Stomach (tissue), 9 donors: ENCODE measurements around the gene ZFHX3. TPM values are rescaled to one million over a fixed set of nuclear protein-coding genes. Genes with fewer than 3 reads are reported as not detected.

Experiments used
- DNase-seq, 2 donors: peaks; one replicate each; pipeline versions ENCODE4 v3.0.0 to v3.0.0-alpha.2; 2013 to 2019
- H3K27ac ChIP-seq, 5 donors: fragments of 200-600 bp in 4 of 5; sonication (generic) in 4 of 5; one replicate each; pipeline ENCODE4 v1.5.1; 2013 to 2019; ENCODE audit warnings: mild to moderate bottlenecking in 1 of 5, moderate library complexity in 1 of 5
- H3K27me3 ChIP-seq, 3 donors: fragments of 200-600 bp; sonication (generic); one replicate each; pipeline ENCODE4 v1.5.1; 2017 to 2019; ENCODE audit warnings: mixed run types in 1 of 3
- H3K36me3 ChIP-seq, 4 donors: fragments of 200-600 bp; sonication (generic); 1 replicate in 3 of 4; 2 replicates in 1 of 4; pipeline ENCODE4 v1.5.1; 2016 to 2019
- H3K4me1 ChIP-seq, 4 donors: fragments of 200-600 bp; sonication (generic); one replicate each; pipeline ENCODE4 v1.5.1; 2016 to 2019
- H3K4me3 ChIP-seq, 4 donors: fragments of 200-600 bp; sonication (generic) in 3 of 4; one replicate each; pipeline ENCODE4 v1.5.1; 2016 to 2019; ENCODE audit warnings: mild to moderate bottlenecking in 1 of 4
- H3K9me3 ChIP-seq, 4 donors: fragments of 200-600 bp; sonication (generic); one replicate each; pipeline ENCODE4 v1.5.1; 2016 to 2019
- CTCF ChIP-seq, 7 experiments: fragments of 450-650 bp in 4 of 7; fragments of 200-600 bp in 3 of 7; sonication (generic) in 3 of 7; IDR thresholded peaks; one replicate each; pipeline ENCODE4 v1.5.1; 2016 to 2019; ENCODE audit warnings: antibody characterized with exemption in 7 of 7, control low read depth in 2 of 7, mild to moderate bottlenecking in 1 of 7
- EP300 ChIP-seq: sonication (generic); formaldehyde crosslinking; IDR thresholded peaks from one replicate; pipeline ENCODE4 v1.6.1; 2017; ENCODE audit warnings: antibody characterized with exemption
- POLR2A ChIP-seq, 4 donors: fragments of 450-650 bp; IDR thresholded peaks; one replicate each; pipeline ENCODE4 v1.6.1; 2016; ENCODE audit warnings: antibody characterized with exemption in 4 of 4, control low read depth in 2 of 4, mild to moderate bottlenecking in 1 of 4, moderate library complexity in 1 of 4
- POLR2AphosphoS5 ChIP-seq, 3 donors: sonication (generic); formaldehyde crosslinking; IDR thresholded peaks; one replicate each; pipeline ENCODE4 v1.6.1; 2016; ENCODE audit warnings: antibody characterized with exemption in 3 of 3
- WGBS, 5 donors: extraction: QIAGEN DNeasy Blood & Tissue Kit in 3 of 5; methylation state at CpG; one replicate each; pipeline versions ENCODE4 v1.1.5 to v1.1.7; 2013 to 2018; 5-methylcytosine and 5-hydroxymethylcytosine counted together
- intact Hi-C: fragments of 100-400 bp; cut with DNase I; formaldehyde crosslinking; loops from one replicate; pipeline ENCODE4 v1.15.1; 2023; ENCODE audit warnings: low total_unique reads
- polyA plus RNA-seq, 3 donors: library from polyadenylated mRNA; stranded (reverse); fragments of 200-250 nt; gene quantifications; one replicate each; pipeline ENCODE4 v1.2.3, GENCODE V29; 2013
- total RNA-seq, 5 donors: library from RNA; depleted of rRNA; stranded (reverse); fragments of >200 nt; gene quantifications; one replicate each; pipeline versions ENCODE4 v1.1.0 to v1.2.3, GENCODE V29; 2014 to 2016
- donor health status: healthy with polysubstance abuse.
- donor health status: Bipolar disorder and iron deficiency.
- donor health status: healthy.

ZFHX3 gene
- total and polyA plus RNA-seq, 8 donors: 1.1 to 27.5 (median 11.8) TPM

DNA sequence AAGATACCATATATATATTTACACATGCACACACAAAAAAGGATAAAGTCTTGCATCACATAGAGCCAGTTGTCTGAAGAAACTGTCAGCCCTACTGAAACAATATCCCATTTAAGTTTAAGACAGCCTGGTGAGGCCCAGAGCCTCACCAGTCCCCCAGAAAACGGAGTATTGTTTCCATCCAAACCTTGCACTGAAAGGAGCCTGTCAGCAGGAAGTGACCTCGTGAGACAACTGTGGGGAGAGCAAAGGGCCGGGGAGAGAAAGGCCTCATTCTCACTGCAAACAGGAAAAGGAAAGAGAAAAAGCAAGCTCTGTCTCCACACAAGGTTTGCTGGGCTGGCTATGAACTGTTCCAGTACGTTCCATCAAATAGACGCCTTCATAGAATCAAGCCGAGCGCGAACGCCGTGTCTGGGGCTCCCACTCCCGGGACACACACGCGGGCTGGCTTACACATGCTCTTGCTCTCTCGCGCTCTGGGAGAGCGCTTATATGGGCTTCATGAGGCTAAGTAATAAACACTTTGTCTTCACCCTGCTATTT, 44.4 kb upstream of the ZFHX3 start:
- intact Hi-C loops: no loop called here
- no peaks in the 10 kb centered on the region for H3K27me3 ChIP-seq
- 78 to 84% (median 84%) methylated on average over 16 of the region's 16 CpGs for WGBS, 5 donors
- peak overlapping the region in 1 of 5 donors; percentile 29 for H3K27ac ChIP-seq
- no peak overlapping the region for H3K4me3 ChIP-seq
- TF ChIP-seq POLR2A (IDR thresholded peaks at IDR 0.05) (no peak), CTCF (IDR thresholded peaks at IDR 0.05) (no peak), POLR2AphosphoS5 (IDR thresholded peaks at IDR 0.05) (no peak), EP300 (no peak)
- H3K4me1 ChIP-seq: peaks cover 0 to 21% (median 0%) of the 10 kb centered on the region in 4 donors
- no peaks in the 10 kb centered on the region for H3K9me3 ChIP-seq
- peak in 1 of 2 donors; percentile 39 for DNase-seq
- H3K36me3 ChIP-seq: no peaks in the 10 kb centered on the region

DNA sequence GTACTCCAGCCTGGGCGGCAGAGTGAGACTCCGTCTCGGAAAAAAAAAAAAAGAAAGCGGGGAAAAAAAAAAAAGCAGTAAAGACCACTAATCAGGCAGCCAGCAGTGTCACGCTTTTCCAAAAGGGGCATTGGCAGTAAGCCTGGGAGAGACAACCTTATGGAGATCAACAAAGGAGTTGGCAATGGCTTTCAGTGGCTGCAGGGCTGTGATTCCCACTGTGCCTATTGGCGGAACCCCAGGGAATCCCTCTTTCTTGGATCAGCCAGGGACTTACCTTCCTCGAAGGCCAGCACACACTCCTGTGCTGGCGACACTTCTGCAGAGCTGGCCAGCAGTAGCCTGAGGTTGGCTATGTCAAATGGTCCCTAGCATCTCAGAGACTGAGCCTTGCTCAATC, 43.2 kb upstream of the ZFHX3 start:
- DNase-seq: no peak
- 85 to 92% (median 89%) methylated on average over 8 of the region's 8 CpGs for WGBS, 5 donors
- TF ChIP-seq POLR2AphosphoS5 (IDR thresholded peaks at IDR 0.05) (no peak), CTCF (IDR thresholded peaks at IDR 0.05) (no peak), POLR2A (IDR thresholded peaks at IDR 0.05) (no peak), EP300 (no peak)
- H3K4me1 ChIP-seq: peaks cover 0 to 20% (median 0%) of the 10 kb centered on the region in 4 donors
- no peaks in the 10 kb centered on the region for H3K9me3 ChIP-seq
- no peaks in the 10 kb centered on the region for H3K27me3 ChIP-seq
- H3K4me3 ChIP-seq: no peak overlapping the region
- H3K27ac ChIP-seq: no peak overlapping the region
- intact Hi-C loops: no loop called here
- H3K36me3 ChIP-seq: no peaks in the 10 kb centered on the region

GRCh38 chr16:73089420-73089819, 41.5 kb upstream of the ZFHX3 start:
- H3K4me1 ChIP-seq: peaks cover 0 to 10% (median 0%) of the 10 kb centered on the region in 4 donors
- no peaks in the 10 kb centered on the region for H3K36me3 ChIP-seq
- no peaks in the 10 kb centered on the region for H3K27me3 ChIP-seq
- intact Hi-C loops: no loop called here
- no peak overlapping the region for H3K27ac ChIP-seq
- WGBS, 5 donors: 72 to 88% (median 86%) methylated on average over 3 of the region's 3 CpGs
- TF ChIP-seq CTCF (IDR thresholded peaks at IDR 0.05): no peak
- TF ChIP-seq POLR2AphosphoS5 (IDR thresholded peaks at IDR 0.05): no peak
- TF ChIP-seq EP300: no peak
- no peak for TF ChIP-seq POLR2A (IDR thresholded peaks at IDR 0.05)
- DNase-seq: no peak
- H3K9me3 ChIP-seq: peaks cover 0 to 5% (median 0%) of the 10 kb centered on the region in 4 donors
- H3K4me3 ChIP-seq: no peak overlapping the region

- no peak overlapping the region for H3K4me3 ChIP-seq
- H3K27ac ChIP-seq: no peak overlapping the region
- intact Hi-C loops: no loop called here
- H3K9me3 ChIP-seq: peaks cover 0 to 5% (median 0%) of the 10 kb centered on the region in 4 donors
- 68 to 78% (median 71%) methylated on average over 4 of the region's 4 CpGs for WGBS, 5 donors
- H3K27me3 ChIP-seq: no peaks in the 10 kb centered on the region
- no peaks in the 10 kb centered on the region for H3K36me3 ChIP-seq
- DNase-seq: no peak
- no peaks in the 10 kb centered on the region for H3K4me1 ChIP-seq
- TF ChIP-seq POLR2AphosphoS5 (IDR thresholded peaks at IDR 0.05): no peak
- TF ChIP-seq EP300: no peak
- no peak for TF ChIP-seq POLR2A (IDR thresholded peaks at IDR 0.05)
- no peak for TF ChIP-seq CTCF (IDR thresholded peaks at IDR 0.05)
These were observed 38.2 kb upstream of the ZFHX3 start for GRCh38 chr16:73086108-73086507.
